ENCODE results near the gene GNA14. TPM values are rescaled to one million over a fixed set of nuclear protein-coding genes. Genes with fewer than 3 reads are reported as not detected.

GNA14 gene
- total and polyA plus RNA-seq, 2 experiments from 2014 or later = 3.9 to 10.5 TPM

DNA sequence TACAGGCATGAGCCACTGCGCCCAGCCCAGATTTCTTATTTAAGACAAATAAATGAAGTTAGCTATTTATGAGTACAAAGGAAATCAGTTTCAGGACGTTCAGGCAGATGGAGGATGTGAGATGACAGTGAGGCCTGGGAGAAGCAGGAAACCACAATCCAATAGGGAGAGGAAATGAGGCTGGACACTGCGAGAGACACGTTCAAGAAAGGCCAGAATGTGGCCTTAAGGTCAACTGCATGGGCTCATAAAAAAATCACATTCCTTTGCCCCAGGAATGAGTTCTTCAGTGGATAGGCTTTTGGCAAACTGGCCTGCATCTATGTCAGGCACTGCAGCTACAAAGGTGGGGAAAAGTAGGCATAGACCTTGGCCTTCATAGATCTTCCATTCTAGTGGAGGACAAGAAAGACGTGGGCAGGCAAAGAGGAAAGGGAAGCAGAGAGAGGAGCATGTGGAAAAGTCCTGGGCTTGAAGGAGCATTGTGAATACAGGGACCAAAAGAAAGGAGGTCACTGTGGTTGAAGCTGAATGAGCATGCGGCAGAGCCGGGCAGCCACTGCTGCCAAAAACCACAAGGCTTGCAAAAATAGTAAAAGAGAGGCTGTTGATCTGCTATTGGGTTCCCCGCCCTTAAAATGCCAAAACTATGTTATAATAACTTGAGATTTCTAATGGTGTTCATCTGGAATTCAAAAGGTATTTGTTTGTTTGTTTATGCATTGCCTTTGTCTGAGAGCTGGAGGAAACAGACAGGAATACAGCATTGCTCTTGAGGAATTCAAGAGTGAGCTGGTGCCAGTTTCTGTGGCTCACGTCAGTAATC is 133.0 kb downstream of the GNA14 start:
- Histone ChIP-seq H3K4me3 (no peak overlapping the region), H3K79me2 (replicated peaks; ENCODE audit: insufficient read depth) (no peaks in the 10 kb centered on the region; the same call in 1 of the 2 replicates), H3K27ac (ENCODE audit: low read depth) (no peak overlapping the region), H3K27me3 (ENCODE audit: insufficient read depth) (no peaks in the 10 kb centered on the region), H2AFZ (no peak overlapping the region), H3K9me2 (ENCODE audit: insufficient read depth) (no peaks in the 10 kb centered on the region), H3F3A (replicated peaks; ENCODE audit: low read depth) (no peaks in the 10 kb centered on the region), H3K36me3 (ENCODE audit: insufficient read depth) (no peaks in the 10 kb centered on the region), H3K4me2 (no peak overlapping the region), H3K4me1 (ENCODE audit: insufficient read depth) (no peaks in the 10 kb centered on the region), H4K20me1 (replicated peaks; ENCODE audit: insufficient read depth) (no peaks in the 10 kb centered on the region)
- peaks cover 3% of the 10 kb centered on the region for H3K27me3 Mint-ChIP-seq (ENCODE audit: insufficient read depth, low read depth, poor library complexity)
- no peaks in the 10 kb centered on the region for H3K9me3 Mint-ChIP-seq
- peaks cover 7% of the 10 kb centered on the region; the same call in 2 of the 3 replicates for H3K4me1 Mint-ChIP-seq
- ATAC-seq (no peak), DNase-seq (ENCODE audit: low spot score) (no peak)
- H3K27ac Mint-ChIP-seq = no peak overlapping the region
- H3K4me3 Mint-ChIP-seq = no peak overlapping the region
- H3K36me3 Mint-ChIP-seq (ENCODE audit: low read depth) = no peaks in the 10 kb centered on the region; the same call in 2 of the 3 replicates
- TF ChIP-seq JUNB (IDR thresholded peaks at IDR 0.05; ENCODE audit: unreplicated experiment) = no peak
- TF ChIP-seq EZH2 (IDR thresholded peaks at IDR 0.05; ENCODE audit: low read depth, unreplicated experiment) = no peak
- no peak for TF ChIP-seq ZNF114 (CRISPR knock-in tag; IDR thresholded peaks at IDR 0.05)
- TF ChIP-seq, protein P1, sequence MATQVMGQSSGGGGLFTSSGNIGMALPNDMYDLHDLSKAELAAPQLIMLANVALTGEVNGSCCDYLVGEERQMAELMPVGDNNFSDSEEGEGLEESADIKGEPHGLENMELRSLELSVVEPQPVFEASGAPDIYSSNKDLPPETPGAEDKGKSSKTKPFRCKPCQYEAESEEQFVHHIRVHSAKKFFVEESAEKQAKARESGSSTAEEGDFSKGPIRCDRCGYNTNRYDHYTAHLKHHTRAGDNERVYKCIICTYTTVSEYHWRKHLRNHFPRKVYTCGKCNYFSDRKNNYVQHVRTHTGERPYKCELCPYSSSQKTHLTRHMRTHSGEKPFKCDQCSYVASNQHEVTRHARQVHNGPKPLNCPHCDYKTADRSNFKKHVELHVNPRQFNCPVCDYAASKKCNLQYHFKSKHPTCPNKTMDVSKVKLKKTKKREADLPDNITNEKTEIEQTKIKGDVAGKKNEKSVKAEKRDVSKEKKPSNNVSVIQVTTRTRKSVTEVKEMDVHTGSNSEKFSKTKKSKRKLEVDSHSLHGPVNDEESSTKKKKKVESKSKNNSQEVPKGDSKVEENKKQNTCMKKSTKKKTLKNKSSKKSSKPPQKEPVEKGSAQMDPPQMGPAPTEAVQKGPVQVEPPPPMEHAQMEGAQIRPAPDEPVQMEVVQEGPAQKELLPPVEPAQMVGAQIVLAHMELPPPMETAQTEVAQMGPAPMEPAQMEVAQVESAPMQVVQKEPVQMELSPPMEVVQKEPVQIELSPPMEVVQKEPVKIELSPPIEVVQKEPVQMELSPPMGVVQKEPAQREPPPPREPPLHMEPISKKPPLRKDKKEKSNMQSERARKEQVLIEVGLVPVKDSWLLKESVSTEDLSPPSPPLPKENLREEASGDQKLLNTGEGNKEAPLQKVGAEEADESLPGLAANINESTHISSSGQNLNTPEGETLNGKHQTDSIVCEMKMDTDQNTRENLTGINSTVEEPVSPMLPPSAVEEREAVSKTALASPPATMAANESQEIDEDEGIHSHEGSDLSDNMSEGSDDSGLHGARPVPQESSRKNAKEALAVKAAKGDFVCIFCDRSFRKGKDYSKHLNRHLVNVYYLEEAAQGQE (IDR thresholded peaks at IDR 0.05; ENCODE audit: unreplicated experiment) = no peak
- TF ChIP-seq NANOG (IDR thresholded peaks at IDR 0.05; ENCODE audit: borderline replicate concordance) = no peak

DNA sequence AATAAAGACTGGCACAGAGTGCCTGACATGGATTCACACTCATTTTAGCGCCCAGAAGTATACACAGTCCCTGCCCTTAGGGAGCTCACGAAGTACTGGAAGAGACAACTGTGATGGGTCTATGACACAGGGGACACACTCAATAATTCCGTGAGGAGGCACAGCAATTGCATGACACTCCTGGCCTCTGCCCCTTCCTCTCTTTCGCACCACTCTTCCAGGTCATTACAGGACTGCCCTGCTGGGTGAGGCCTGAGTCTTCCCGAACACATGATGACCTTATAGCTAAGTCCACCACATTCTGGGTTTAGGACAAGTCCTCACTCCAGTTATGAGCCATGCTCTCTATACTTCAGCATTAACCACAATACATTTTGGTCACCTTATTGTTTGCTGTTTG is 134.7 kb downstream of the GNA14 start:
- Histone ChIP-seq H4K20me1 (replicated peaks; ENCODE audit: insufficient read depth) (no peaks in the 10 kb centered on the region), H3K4me3 (no peak overlapping the region), H3K27ac (ENCODE audit: low read depth) (no peak overlapping the region), H3F3A (replicated peaks; ENCODE audit: low read depth) (no peaks in the 10 kb centered on the region), H3K9me2 (ENCODE audit: insufficient read depth) (no peaks in the 10 kb centered on the region), H3K27me3 (ENCODE audit: insufficient read depth) (no peaks in the 10 kb centered on the region), H2AFZ (no peak overlapping the region), H3K79me2 (replicated peaks; ENCODE audit: insufficient read depth) (no peaks in the 10 kb centered on the region), H3K36me3 (ENCODE audit: insufficient read depth) (no peaks in the 10 kb centered on the region), H3K4me2 (no peak overlapping the region), H3K4me1 (ENCODE audit: insufficient read depth) (no peaks in the 10 kb centered on the region)
- ATAC-seq (no peak), DNase-seq (ENCODE audit: low spot score) (no peak)
- H3K4me1 Mint-ChIP-seq = peaks cover 7% of the 10 kb centered on the region; the same call in 2 of the 3 replicates
- no peaks in the 10 kb centered on the region; the same call in 2 of the 3 replicates for H3K36me3 Mint-ChIP-seq (ENCODE audit: low read depth)
- H3K27ac Mint-ChIP-seq = no peak overlapping the region
- H3K27me3 Mint-ChIP-seq (ENCODE audit: insufficient read depth, low read depth, poor library complexity) = peaks cover 3% of the 10 kb centered on the region
- H3K9me3 Mint-ChIP-seq = no peaks in the 10 kb centered on the region
- no peak overlapping the region for H3K4me3 Mint-ChIP-seq
- no peak for TF ChIP-seq ZNF331 (CRISPR knock-in tag; IDR thresholded peaks at IDR 0.05; ENCODE audit: low read depth)
- TF ChIP-seq JUNB (IDR thresholded peaks at IDR 0.05; ENCODE audit: unreplicated experiment) = no peak
- no peak for TF ChIP-seq EZH2 (IDR thresholded peaks at IDR 0.05; ENCODE audit: low read depth, unreplicated experiment)
- TF ChIP-seq, protein P2, sequence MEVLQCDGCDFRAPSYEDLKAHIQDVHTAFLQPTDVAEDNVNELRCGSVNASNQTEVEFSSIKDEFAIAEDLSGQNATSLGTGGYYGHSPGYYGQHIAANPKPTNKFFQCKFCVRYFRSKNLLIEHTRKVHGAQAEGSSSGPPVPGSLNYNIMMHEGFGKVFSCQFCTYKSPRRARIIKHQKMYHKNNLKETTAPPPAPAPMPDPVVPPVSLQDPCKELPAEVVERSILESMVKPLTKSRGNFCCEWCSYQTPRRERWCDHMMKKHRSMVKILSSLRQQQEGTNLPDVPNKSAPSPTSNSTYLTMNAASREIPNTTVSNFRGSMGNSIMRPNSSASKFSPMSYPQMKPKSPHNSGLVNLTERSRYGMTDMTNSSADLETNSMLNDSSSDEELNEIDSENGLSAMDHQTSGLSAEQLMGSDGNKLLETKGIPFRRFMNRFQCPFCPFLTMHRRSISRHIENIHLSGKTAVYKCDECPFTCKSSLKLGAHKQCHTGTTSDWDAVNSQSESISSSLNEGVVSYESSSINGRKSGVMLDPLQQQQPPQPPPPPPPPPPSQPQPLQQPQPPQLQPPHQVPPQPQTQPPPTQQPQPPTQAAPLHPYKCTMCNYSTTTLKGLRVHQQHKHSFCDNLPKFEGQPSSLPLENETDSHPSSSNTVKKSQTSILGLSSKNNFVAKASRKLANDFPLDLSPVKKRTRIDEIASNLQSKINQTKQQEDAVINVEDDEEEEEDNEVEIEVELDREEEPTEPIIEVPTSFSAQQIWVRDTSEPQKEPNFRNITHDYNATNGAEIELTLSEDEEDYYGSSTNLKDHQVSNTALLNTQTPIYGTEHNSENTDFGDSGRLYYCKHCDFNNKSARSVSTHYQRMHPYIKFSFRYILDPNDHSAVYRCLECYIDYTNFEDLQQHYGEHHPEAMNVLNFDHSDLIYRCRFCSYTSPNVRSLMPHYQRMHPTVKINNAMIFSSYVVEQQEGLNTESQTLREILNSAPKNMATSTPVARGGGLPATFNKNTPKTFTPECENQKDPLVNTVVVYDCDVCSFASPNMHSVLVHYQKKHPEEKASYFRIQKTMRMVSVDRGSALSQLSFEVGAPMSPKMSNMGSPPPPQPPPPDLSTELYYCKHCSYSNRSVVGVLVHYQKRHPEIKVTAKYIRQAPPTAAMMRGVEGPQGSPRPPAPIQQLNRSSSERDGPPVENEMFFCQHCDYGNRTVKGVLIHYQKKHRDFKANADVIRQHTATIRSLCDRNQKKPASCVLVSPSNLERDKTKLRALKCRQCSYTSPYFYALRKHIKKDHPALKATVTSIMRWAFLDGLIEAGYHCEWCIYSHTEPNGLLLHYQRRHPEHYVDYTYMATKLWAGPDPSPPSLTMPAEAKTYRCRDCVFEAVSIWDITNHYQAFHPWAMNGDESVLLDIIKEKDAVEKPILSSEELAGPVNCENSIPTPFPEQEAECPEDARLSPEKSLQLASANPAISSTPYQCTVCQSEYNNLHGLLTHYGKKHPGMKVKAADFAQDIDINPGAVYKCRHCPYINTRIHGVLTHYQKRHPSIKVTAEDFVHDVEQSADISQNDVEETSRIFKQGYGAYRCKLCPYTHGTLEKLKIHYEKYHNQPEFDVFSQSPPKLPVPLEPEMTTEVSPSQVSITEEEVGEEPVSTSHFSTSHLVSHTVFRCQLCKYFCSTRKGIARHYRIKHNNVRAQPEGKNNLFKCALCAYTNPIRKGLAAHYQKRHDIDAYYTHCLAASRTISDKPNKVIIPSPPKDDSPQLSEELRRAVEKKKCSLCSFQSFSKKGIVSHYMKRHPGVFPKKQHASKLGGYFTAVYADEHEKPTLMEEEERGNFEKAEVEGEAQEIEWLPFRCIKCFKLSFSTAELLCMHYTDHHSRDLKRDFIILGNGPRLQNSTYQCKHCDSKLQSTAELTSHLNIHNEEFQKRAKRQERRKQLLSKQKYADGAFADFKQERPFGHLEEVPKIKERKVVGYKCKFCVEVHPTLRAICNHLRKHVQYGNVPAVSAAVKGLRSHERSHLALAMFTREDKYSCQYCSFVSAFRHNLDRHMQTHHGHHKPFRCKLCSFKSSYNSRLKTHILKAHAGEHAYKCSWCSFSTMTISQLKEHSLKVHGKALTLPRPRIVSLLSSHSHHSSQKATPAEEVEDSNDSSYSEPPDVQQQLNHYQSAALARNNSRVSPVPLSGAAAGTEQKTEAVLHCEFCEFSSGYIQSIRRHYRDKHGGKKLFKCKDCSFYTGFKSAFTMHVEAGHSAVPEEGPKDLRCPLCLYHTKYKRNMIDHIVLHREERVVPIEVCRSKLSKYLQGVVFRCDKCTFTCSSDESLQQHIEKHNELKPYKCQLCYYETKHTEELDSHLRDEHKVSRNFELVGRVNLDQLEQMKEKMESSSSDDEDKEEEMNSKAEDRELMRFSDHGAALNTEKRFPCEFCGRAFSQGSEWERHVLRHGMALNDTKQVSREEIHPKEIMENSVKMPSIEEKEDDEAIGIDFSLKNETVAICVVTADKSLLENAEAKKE (CRISPR knock-in tag; IDR thresholded peaks at IDR 0.05) = no peak
- TF ChIP-seq, protein P3, sequence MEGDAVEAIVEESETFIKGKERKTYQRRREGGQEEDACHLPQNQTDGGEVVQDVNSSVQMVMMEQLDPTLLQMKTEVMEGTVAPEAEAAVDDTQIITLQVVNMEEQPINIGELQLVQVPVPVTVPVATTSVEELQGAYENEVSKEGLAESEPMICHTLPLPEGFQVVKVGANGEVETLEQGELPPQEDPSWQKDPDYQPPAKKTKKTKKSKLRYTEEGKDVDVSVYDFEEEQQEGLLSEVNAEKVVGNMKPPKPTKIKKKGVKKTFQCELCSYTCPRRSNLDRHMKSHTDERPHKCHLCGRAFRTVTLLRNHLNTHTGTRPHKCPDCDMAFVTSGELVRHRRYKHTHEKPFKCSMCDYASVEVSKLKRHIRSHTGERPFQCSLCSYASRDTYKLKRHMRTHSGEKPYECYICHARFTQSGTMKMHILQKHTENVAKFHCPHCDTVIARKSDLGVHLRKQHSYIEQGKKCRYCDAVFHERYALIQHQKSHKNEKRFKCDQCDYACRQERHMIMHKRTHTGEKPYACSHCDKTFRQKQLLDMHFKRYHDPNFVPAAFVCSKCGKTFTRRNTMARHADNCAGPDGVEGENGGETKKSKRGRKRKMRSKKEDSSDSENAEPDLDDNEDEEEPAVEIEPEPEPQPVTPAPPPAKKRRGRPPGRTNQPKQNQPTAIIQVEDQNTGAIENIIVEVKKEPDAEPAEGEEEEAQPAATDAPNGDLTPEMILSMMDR (conservative IDR thresholded peaks at IDR 0.05; ENCODE audit: low read depth in 2 of 2) = no peak

All from GM23338 (cell line).